SU-DHL-6 (cell line): ENCODE data around the gene STAM.

Experiments used
- CTCF ChIP-seq: fragments of 200-600 bp; sonication (generic); IDR thresholded peaks from one replicate; pipeline ENCODE4 v1.5.1; 2017; ENCODE audit warnings: antibody characterized with exemption, mild to moderate bottlenecking, low read length, moderate library complexity; ENCODE audit not compliant: insufficient read depth, poor library complexity, severe bottlenecking
- EZH2phosphoT487 ChIP-seq: fragments of 200-600 bp; sonication (generic), shearing (Covaris generic); conservative IDR thresholded peaks from 2 replicates; pipeline ENCODE4 v1.6.1; 2018; ENCODE audit warnings: mild to moderate bottlenecking, antibody characterized with exemption, low read length, moderate library complexity, mixed read lengths

- TF ChIP-seq CTCF (no peak), EZH2phosphoT487 (no peak)
Measured at GRCh38 chr10:17675638-17676037, 31.7 kb downstream of the STAM start.
